A204.1 (cell line): ENCODE results near the gene TDRD9.
"Not testable (repeated sequence)": the region's sequence is repeated elsewhere in the genome, so short reads cannot be mapped to it uniquely, and the experiment has no call there.

Source experiments
- FAIRE-seq: peaks from 2 replicates; lab custom pipeline; 2012; peaks lifted over from hg19 to GRCh38; lab: Jason Lieb, UNC

The TDRD9 gene

GRCh38 chr14:103928011-103928890 lies at the start of gene TDRD9:
TSS of gene TDRD9 (plus strand) at chr14:103928456. CDS start at chr14:103928510, 54 bp downstream.
- FAIRE-seq: no peak

- no peak for FAIRE-seq
Measured at GRCh38 chr14:103879118-103879569, 49.1 kb upstream of the TDRD9 start.

- no peak for FAIRE-seq
Measured at GRCh38 chr14:103879570-103880347, 48.5 kb upstream of the TDRD9 start.

- FAIRE-seq: no peak
Measured at GRCh38 chr14:103880348-103881267, 47.6 kb upstream of the TDRD9 start.

GRCh38 chr14:103881268-103882201 lies 46.7 kb upstream of the TDRD9 start:
- FAIRE-seq: no peak

- FAIRE-seq: no peak
Measured at GRCh38 chr14:103882503-103883262, 45.6 kb upstream of the TDRD9 start.

- no peak for FAIRE-seq
Measured at GRCh38 chr14:103883263-103883523, 45.1 kb upstream of the TDRD9 start.

GRCh38 chr14:103884854-103885253 lies 43.4 kb upstream of the TDRD9 start:
- no peak for FAIRE-seq

GRCh38 chr14:103885509-103885932 lies 42.7 kb upstream of the TDRD9 start:
- no peak for FAIRE-seq

- no peak for FAIRE-seq
Measured at GRCh38 chr14:103886304-103887169, 41.7 kb upstream of the TDRD9 start.

GRCh38 chr14:103887170-103887501 lies 41.1 kb upstream of the TDRD9 start:
- no peak for FAIRE-seq

GRCh38 chr14:103887557-103888115 lies 40.6 kb upstream of the TDRD9 start:
- no peak for FAIRE-seq

- FAIRE-seq: not testable (repeated sequence)
Measured at GRCh38 chr14:103889002-103889312, 39.3 kb upstream of the TDRD9 start.

GRCh38 chr14:103889313-103890051 lies 38.8 kb upstream of the TDRD9 start:
- FAIRE-seq: no peak

GRCh38 chr14:103890052-103890371 lies 38.2 kb upstream of the TDRD9 start:
- FAIRE-seq: no peak

- FAIRE-seq: no peak
Measured at GRCh38 chr14:103890821-103891666, 37.2 kb upstream of the TDRD9 start.

- no peak for FAIRE-seq
Measured at GRCh38 chr14:103891667-103892215, 36.5 kb upstream of the TDRD9 start.

GRCh38 chr14:103892247-103892646 lies 36.0 kb upstream of the TDRD9 start:
- FAIRE-seq: no peak
